Measurements from ENCODE around the gene CTSW.

DNA sequence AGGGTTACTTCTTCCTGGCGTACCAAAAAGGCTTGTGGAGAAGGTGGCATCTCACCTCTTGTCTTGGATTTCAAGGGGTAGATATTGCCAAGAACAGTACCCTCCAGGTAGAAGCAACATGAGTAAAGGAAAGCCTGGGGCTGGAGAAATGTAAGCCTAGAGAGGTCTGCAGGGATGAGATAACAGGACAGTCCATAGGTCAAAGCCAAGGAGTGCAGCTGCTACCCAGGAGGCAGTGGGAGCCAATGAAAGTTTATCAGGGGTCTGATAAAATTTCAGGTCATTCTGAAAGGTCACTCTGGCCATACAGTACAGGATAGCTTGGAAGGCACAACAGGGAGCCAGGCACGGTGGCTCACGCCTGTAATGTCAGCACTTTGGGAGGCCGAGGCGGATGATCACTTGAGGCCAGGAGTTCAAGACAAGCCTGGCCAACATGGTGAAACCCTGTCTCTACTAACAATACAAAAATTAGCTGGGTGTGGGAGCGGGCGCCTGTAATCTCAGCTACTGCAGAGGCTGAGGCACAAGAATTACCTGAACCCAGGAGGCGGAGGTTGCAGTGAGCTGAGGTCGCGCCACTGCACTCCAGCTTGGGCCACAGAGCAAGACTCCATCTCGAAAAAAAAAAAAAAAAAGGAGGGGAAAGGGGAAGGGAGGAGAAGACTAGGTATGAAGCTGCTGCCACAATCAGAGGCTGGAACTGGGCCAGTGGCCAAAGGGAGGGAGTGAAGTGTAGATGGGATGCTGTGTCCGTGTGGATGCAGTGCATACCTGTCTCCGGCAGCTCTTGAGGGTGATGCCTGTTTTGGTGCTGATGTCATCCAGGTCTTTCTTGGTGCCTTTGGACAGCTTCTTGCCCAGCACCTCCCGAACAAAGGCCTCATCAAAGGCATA is 7.4 kb downstream of the CTSW start:
- TF ChIP-seq, protein P1, sequence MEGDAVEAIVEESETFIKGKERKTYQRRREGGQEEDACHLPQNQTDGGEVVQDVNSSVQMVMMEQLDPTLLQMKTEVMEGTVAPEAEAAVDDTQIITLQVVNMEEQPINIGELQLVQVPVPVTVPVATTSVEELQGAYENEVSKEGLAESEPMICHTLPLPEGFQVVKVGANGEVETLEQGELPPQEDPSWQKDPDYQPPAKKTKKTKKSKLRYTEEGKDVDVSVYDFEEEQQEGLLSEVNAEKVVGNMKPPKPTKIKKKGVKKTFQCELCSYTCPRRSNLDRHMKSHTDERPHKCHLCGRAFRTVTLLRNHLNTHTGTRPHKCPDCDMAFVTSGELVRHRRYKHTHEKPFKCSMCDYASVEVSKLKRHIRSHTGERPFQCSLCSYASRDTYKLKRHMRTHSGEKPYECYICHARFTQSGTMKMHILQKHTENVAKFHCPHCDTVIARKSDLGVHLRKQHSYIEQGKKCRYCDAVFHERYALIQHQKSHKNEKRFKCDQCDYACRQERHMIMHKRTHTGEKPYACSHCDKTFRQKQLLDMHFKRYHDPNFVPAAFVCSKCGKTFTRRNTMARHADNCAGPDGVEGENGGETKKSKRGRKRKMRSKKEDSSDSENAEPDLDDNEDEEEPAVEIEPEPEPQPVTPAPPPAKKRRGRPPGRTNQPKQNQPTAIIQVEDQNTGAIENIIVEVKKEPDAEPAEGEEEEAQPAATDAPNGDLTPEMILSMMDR (conservative IDR thresholded peaks at IDR 0.05; ENCODE audit: low read depth, low read length): no peak
- no peak for TF ChIP-seq MXI1 (IDR thresholded peaks at IDR 0.05; ENCODE audit: borderline replicate concordance, low read depth, low read length)
- TF ChIP-seq, protein P2, sequence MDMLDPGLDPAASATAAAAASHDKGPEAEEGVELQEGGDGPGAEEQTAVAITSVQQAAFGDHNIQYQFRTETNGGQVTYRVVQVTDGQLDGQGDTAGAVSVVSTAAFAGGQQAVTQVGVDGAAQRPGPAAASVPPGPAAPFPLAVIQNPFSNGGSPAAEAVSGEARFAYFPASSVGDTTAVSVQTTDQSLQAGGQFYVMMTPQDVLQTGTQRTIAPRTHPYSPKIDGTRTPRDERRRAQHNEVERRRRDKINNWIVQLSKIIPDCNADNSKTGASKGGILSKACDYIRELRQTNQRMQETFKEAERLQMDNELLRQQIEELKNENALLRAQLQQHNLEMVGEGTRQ (IDR thresholded peaks at IDR 0.05; ENCODE audit: low read depth, low read length): no peak
- TF ChIP-seq POLR2A (IDR thresholded peaks at IDR 0.05; ENCODE audit: low read depth, low read length): no peak
- TF ChIP-seq MAZ (IDR thresholded peaks at IDR 0.05; ENCODE audit: borderline replicate concordance, low read depth, low read length): no peak
- no peak for TF ChIP-seq BHLHE40 (IDR thresholded peaks at IDR 0.05; ENCODE audit: low read depth, low read length)
- no peak for TF ChIP-seq SMC3 (IDR thresholded peaks at IDR 0.05; ENCODE audit: low read depth, low read length)
- no peak for TF ChIP-seq RFX5 (IDR thresholded peaks at IDR 0.05; ENCODE audit: low read depth, low read length)
- TF ChIP-seq RCOR1 (IDR thresholded peaks at IDR 0.05; ENCODE audit: insufficient replicate concordance, low read length): no peak
- no peak for TF ChIP-seq CEBPB (IDR thresholded peaks at IDR 0.05; ENCODE audit: low read depth, low read length)
- no peak for TF ChIP-seq RAD21 (IDR thresholded peaks at IDR 0.05; ENCODE audit: low read length)

Measured in IMR-90 (cell line).